GM23338 (cell line): ENCODE data around the gene IGSF21. TPM values are rescaled to one million over a fixed set of nuclear protein-coding genes. Genes with fewer than 3 reads are reported as not detected.
A peak's percentile ranks its signal among the peaks of the same experiment; 100 is the strongest.

Source experiments
- ATAC-seq: fragments of 200-7000 bp; cut with Tn5 transposase; 3 replicates; pipeline ENCODE4 v1.9.1; 2020
- DNase-seq: peaks from one replicate; pipeline ENCODE4 v3.0.0-alpha.2; 2015; ENCODE audit warnings: low spot score
- H2AFZ ChIP-seq: fragments of 200-600 bp; sonication (generic); 2 replicates; pipeline ENCODE4 v1.8.0; 2016; ENCODE audit warnings: antibody characterized with exemption, mild to moderate bottlenecking, moderate library complexity
- H3F3A ChIP-seq: fragments of 200-600 bp; sonication (generic); replicated peaks from 2 replicates; pipeline ENCODE4 v1.8.0; 2017; ENCODE audit warnings: antibody characterized with exemption, mixed run types, low read depth
- H3K27ac ChIP-seq: fragments of 200-600 bp; sonication (generic); 2 replicates; pipeline ENCODE4 v1.6.1; 2016; ENCODE audit warnings: low read depth
- H3K27me3 ChIP-seq: fragments of 200-600 bp; sonication (generic); 2 replicates; pipeline ENCODE4 v1.8.0; 2016; ENCODE audit warnings: mild to moderate bottlenecking, mixed run types, moderate library complexity; ENCODE audit not compliant: insufficient read depth
- H3K36me3 ChIP-seq: fragments of 200-600 bp; sonication (generic); 2 replicates; pipeline ENCODE4 v1.8.0; 2016; ENCODE audit warnings: mild to moderate bottlenecking; ENCODE audit not compliant: insufficient read depth
- H3K4me1 ChIP-seq: fragments of 200-600 bp; sonication (generic); 2 replicates; pipeline ENCODE4 v1.8.0; 2016; ENCODE audit warnings: mild to moderate bottlenecking, moderate library complexity; ENCODE audit not compliant: insufficient read depth
- H3K4me2 ChIP-seq: fragments of 200-600 bp; sonication (generic); 2 replicates; pipeline ENCODE4 v1.7.1; 2017; ENCODE audit warnings: mixed run types
- H3K4me3 ChIP-seq: fragments of 200-600 bp; sonication (generic); 2 replicates; pipeline ENCODE4 v1.6.1; 2016; ENCODE audit warnings: mixed run types
- H3K79me2 ChIP-seq: fragments of 200-600 bp; sonication (generic); replicated peaks from 2 replicates; pipeline ENCODE4 v1.8.0; 2017; ENCODE audit warnings: mild to moderate bottlenecking; ENCODE audit not compliant: insufficient read depth
- H3K9me2 ChIP-seq: fragments of 200-600 bp; sonication (generic); 2 replicates; pipeline ENCODE4 v1.8.0; 2017; ENCODE audit not compliant: insufficient read depth
- H4K20me1 ChIP-seq: fragments of 200-600 bp; sonication (generic); replicated peaks from 2 replicates; pipeline ENCODE4 v1.8.0; 2017; ENCODE audit warnings: mild to moderate bottlenecking; ENCODE audit not compliant: insufficient read depth
- H3K27ac Mint-ChIP-seq: 2 replicates; pipeline ENCODE4 v1.8.0; 2020; ENCODE audit warnings: inconsistent platforms, mild to moderate bottlenecking, moderate library complexity, mixed read lengths
- H3K27me3 Mint-ChIP-seq: 3 replicates; pipeline ENCODE4 v1.8.0; 2022; ENCODE audit warnings: low read depth, mild to moderate bottlenecking, moderate library complexity, mixed read lengths, inconsistent platforms; ENCODE audit not compliant: insufficient read depth, poor library complexity
- H3K36me3 Mint-ChIP-seq: 3 replicates; pipeline ENCODE4 v1.8.0; 2021; ENCODE audit warnings: low read depth, mild to moderate bottlenecking, inconsistent platforms, moderate library complexity, mixed read lengths
- H3K4me1 Mint-ChIP-seq: 3 replicates; pipeline ENCODE4 v1.8.0; 2020; ENCODE audit warnings: mild to moderate bottlenecking, inconsistent platforms, mixed read lengths
- H3K4me3 Mint-ChIP-seq: 3 replicates; pipeline ENCODE4 v1.8.0; 2021; ENCODE audit warnings: moderate library complexity, mild to moderate bottlenecking, inconsistent platforms, mixed read lengths
- H3K9me3 Mint-ChIP-seq: 3 replicates; pipeline ENCODE4 v1.8.0; 2020; ENCODE audit warnings: moderate library complexity, mild to moderate bottlenecking, inconsistent platforms, mixed read lengths
- CREB1 ChIP-seq: fragments of 250-450 bp; sonication (Bioruptor Pico); IDR thresholded peaks from 2 replicates; pipeline ENCODE4 v1.5.0; 2020; ENCODE audit warnings: low read depth, mild to moderate bottlenecking, moderate library complexity
- EZH2 ChIP-seq: fragments of 200-600 bp; sonication (generic); IDR thresholded peaks from one replicate; pipeline ENCODE4 v1.8.0; 2017; ENCODE audit warnings: antibody characterized with exemption, mild to moderate bottlenecking, low read depth; ENCODE audit not compliant: unreplicated experiment
- EZH2phosphoT487 ChIP-seq: fragments of 200-600 bp; sonication (generic); IDR thresholded peaks from one replicate; pipeline ENCODE4 v1.8.1; 2018; ENCODE audit warnings: antibody characterized with exemption; ENCODE audit not compliant: unreplicated experiment
- NANOG ChIP-seq: IDR thresholded peaks from 2 replicates; pipeline ENCODE4 v1.6.1; 2016; ENCODE audit warnings: antibody characterized with exemption, borderline replicate concordance
- POLR2AphosphoS5 ChIP-seq: IDR thresholded peaks from 2 replicates; pipeline ENCODE4 v1.6.1; 2016; ENCODE audit warnings: antibody characterized with exemption, low read depth
- REST ChIP-seq: IDR thresholded peaks from one replicate; pipeline ENCODE4 v1.6.1; 2018; ENCODE audit warnings: antibody characterized with exemption; ENCODE audit not compliant: unreplicated experiment
- STAT1 ChIP-seq: IDR thresholded peaks from one replicate; pipeline ENCODE4 v1.6.1; 2016; ENCODE audit warnings: antibody characterized with exemption; ENCODE audit not compliant: unreplicated experiment
- ZNF114 ChIP-seq: fragments of 250-450 bp; sonication (Bioruptor Pico); IDR thresholded peaks from 2 replicates; pipeline ENCODE4 v1.5.0; 2020; ENCODE audit warnings: mild to moderate bottlenecking, moderate library complexity
- ZNF331 ChIP-seq: fragments of 250-450 bp; sonication (Bioruptor Pico); IDR thresholded peaks from 2 replicates; pipeline ENCODE4 v1.5.0; 2020; ENCODE audit warnings: low read depth, mild to moderate bottlenecking, moderate library complexity
- polyA plus RNA-seq: library from polyadenylated mRNA; unstranded; fragments of >200 nt; fragmentation: Nextera tagmentation; extraction: Ambion mirVana; gene quantifications from 2 replicates; pipeline ENCODE4 v1.2.1, GENCODE V29; 2016
- total RNA-seq: library from RNA; depleted of rRNA; stranded (reverse); fragments of >200 nt; shearing (Covaris generic); gene quantifications from 2 replicates; pipeline ENCODE4 v1.2.3, GENCODE V29; 2014
- TF ChIP-seq, protein P1 (sequence below), 2 experiments: fragments of 200-600 bp in 1 of 2; sonication (generic) in 1 of 2; conservative IDR thresholded peaks; 2 replicates each; pipeline versions ENCODE4 v1.5.1 to v1.6.1; 2016 to 2017; ENCODE audit warnings: antibody characterized with exemption in 2 of 2, low read depth in 2 of 2, mild to moderate bottlenecking in 2 of 2, moderate library complexity in 1 of 2
- TF ChIP-seq, protein P2 (sequence below): IDR thresholded peaks from 2 replicates; pipeline ENCODE4 v1.6.1; 2016; ENCODE audit warnings: antibody characterized with exemption

Gene IGSF21
- total and polyA plus RNA-seq, 2 experiments from 2014 or later, result 15.6 to 15.7 TPM

DNA sequence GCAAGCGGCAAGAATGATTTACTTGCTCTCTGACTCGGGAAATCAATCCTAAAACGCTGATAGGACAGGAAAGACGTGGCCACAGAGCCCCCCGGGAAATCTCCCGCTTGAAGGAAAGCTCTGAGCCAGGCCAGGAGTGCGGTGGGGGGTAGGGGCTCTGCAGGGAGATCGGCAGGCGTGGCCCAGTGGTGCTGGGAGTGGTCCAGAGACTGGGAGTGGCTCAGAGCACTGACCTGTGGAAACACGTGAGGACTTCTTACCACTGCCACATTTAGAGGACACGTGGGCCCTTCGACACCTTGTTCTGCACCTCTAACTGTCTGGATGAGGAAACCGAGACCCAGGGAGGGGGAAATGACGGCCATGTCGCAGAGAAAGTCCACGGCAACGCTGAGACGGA lies 243.1 kb downstream of the IGSF21 start (continued):
- TF ChIP-seq REST, result no peak
- TF ChIP-seq STAT1, result no peak
- no peak for TF ChIP-seq NANOG
- no peak for TF ChIP-seq EZH2phosphoT487
- no peak for TF ChIP-seq ZNF331 (CRISPR knock-in tag)
- no peak for TF ChIP-seq ZNF114 (CRISPR knock-in tag)
- TF ChIP-seq POLR2AphosphoS5, result no peak
- TF ChIP-seq, protein P1, sequence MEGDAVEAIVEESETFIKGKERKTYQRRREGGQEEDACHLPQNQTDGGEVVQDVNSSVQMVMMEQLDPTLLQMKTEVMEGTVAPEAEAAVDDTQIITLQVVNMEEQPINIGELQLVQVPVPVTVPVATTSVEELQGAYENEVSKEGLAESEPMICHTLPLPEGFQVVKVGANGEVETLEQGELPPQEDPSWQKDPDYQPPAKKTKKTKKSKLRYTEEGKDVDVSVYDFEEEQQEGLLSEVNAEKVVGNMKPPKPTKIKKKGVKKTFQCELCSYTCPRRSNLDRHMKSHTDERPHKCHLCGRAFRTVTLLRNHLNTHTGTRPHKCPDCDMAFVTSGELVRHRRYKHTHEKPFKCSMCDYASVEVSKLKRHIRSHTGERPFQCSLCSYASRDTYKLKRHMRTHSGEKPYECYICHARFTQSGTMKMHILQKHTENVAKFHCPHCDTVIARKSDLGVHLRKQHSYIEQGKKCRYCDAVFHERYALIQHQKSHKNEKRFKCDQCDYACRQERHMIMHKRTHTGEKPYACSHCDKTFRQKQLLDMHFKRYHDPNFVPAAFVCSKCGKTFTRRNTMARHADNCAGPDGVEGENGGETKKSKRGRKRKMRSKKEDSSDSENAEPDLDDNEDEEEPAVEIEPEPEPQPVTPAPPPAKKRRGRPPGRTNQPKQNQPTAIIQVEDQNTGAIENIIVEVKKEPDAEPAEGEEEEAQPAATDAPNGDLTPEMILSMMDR (conservative IDR thresholded peaks at IDR 0.05; ENCODE audit: low read depth in 2 of 2), result no peak
- TF ChIP-seq CREB1 (CRISPR knock-in tag), result no peak
- TF ChIP-seq, protein P2, sequence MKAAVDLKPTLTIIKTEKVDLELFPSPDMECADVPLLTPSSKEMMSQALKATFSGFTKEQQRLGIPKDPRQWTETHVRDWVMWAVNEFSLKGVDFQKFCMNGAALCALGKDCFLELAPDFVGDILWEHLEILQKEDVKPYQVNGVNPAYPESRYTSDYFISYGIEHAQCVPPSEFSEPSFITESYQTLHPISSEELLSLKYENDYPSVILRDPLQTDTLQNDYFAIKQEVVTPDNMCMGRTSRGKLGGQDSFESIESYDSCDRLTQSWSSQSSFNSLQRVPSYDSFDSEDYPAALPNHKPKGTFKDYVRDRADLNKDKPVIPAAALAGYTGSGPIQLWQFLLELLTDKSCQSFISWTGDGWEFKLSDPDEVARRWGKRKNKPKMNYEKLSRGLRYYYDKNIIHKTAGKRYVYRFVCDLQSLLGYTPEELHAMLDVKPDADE, result no peak

DNA sequence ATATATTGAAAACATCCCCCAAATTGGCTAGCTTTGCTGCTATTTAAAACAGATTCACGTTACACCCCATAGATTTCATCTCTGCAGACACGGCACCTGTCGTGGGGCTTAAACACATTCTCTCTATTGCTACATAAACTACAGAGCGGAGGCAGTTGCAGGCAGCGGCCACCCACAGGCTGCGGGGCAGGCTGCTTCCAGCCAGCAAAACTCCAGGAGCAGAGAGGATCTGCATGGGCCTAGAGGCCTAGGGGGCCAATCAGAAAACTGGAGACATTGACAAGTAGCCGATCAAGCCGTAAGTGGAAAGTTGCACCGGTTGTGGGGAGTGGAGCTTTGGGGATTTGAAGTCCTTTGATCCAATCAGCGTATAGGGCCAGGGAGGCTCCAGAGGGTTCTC lies 244.1 kb downstream of the IGSF21 start:
- Mint-ChIP-seq H3K36me3 (no peaks in the 10 kb centered on the region), H3K27ac (no peak overlapping the region), H3K4me1 (peaks cover 42% of the 10 kb centered on the region), H3K4me3 (no peak overlapping the region), H3K27me3 (peaks cover 13% of the 10 kb centered on the region), H3K9me3 (no peaks in the 10 kb centered on the region)
- no peak overlapping the region for H2AFZ ChIP-seq
- H4K20me1 ChIP-seq, result no peaks in the 10 kb centered on the region
- DNase-seq (peak; percentile 53), ATAC-seq (peak; percentile 83)
- peaks cover 3% of the 10 kb centered on the region; the same call in 1 of the 2 replicates for H3K9me2 ChIP-seq
- H3F3A ChIP-seq, result peaks cover 6% of the 10 kb centered on the region
- H3K27ac ChIP-seq, result no peak overlapping the region
- no peaks in the 10 kb centered on the region for H3K36me3 ChIP-seq
- H3K27me3 ChIP-seq, result no peaks in the 10 kb centered on the region
- peaks cover 38% of the 10 kb centered on the region for H3K4me1 ChIP-seq
- TF ChIP-seq EZH2phosphoT487 (no peak), ZNF331 (CRISPR knock-in tag) (no peak), EZH2 (no peak)
- H3K79me2 ChIP-seq, result no peaks in the 10 kb centered on the region
- H3K4me3 ChIP-seq, result no peak overlapping the region
- H3K4me2 ChIP-seq, result no peak overlapping the region
